ENCODE measurements around the gene PRKCE.

Gene PRKCE

DNA sequence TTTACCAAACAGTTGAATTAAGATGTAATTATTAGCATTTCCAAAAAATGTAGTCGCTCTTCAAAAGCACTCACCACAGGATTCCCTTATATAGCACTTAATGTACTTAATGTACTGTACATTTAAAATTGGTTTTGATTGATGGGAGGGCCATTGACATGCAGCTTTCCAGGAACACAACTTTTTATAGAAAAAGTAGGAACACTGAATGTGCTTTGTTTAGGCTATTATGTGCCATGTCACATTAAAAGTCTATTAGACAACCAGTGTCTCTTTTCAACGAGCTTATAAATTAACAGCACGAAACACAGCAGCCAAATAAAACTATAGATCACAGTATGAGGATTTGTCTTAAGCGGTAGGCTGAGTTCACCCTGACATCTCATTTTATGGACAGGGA is 301.1 kb downstream of the PRKCE start:
- DNase-seq, result no peak

GRCh38 chr2:45953376-45954027 is 302.0 kb downstream of the PRKCE start:
- DNase-seq, result no peak

- DNase-seq, result no peak
Observed at GRCh38 chr2:45954233-45954850, 302.9 kb downstream of the PRKCE start.

DNA sequence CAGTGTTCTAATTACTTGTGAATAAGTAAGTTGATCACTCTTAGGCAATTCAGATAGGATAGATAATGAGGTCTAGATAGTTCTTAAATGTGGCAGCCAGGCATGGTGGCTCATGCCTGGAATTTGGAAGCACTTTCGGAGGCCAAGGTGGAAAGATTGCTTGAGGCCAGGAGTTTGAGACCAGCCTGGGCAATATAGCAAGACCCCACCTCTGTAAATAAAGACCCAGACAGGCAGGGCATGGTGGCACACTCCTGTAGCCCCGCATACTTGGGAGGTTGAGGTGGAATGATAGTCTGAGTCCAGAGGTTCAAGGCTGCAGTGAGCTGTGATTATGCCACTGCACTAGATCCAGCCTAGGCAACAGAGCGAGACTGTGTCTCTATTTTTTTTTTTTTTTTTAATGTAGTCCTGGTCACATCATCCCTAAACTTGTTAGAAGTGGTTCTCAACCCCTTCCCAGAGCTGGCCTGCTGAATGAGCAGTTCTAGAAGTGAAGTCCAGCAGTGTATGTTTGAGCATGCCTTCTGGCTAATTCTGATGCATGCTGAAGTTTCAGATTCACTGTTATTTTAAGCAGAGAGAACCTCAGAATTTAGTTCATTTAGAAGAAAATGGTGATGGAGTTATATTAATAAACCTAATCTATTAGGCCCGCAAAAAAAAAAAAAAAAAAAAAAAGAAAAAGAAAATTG is 306.2 kb downstream of the PRKCE start:
- no peak for DNase-seq

- no peak for DNase-seq
Observed at GRCh38 chr2:45960057-45960863, 308.8 kb downstream of the PRKCE start.

- DNase-seq, result no peak
Observed at GRCh38 chr2:45962177-45962921, 310.9 kb downstream of the PRKCE start.

DNA sequence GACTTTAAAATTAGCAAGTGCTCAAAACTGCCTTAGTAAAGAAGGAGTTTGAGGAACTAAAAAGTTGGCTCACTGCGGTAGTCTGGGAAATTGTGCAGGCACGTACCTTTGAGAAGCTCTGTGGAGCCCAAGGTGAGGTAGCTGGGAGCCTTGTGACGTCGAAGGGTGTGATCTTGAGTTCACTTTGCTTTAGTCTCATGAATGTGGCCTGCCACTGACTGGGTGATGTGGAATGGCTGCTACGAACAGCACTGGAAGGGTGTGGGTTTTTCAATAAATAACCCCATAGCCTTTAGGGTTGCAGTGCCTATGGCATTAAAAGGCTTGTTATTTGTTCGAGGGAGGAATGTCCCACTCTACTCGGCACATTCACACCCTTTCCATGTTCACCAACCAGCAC is 312.3 kb downstream of the PRKCE start:
- DNase-seq, result no peak

DNA sequence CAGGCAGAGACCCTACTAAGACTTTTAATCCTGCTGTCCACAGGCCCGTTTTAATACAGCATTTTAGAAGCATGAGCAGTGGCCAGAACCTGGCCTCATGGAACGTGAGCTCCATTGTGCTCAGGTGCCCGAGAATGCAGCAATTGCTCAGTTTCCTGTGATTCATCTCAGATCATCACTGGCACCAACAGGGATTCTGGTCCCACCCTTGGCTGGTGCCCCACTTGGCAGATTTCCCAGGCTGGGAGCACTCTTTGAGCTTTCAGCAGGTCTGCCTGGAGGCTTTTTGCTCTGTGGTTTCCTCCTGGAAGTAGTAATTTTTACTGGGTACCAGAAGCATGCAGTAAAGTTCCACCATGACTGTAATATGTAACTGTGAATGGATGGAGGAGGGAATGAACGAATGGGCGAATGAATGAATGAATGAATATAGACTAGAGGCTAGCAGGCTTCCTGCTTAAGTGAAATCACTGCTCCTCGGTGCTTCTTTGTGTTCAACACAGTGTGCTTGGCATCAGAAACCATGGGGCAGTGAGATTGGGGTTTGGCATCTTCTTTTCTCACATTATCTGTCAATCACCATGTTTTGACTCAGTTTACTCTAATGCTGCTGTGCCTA is 312.9 kb downstream of the PRKCE start:
- no peak for DNase-seq

- DNase-seq, result no peak
Observed at GRCh38 chr2:45964906-45965305, 313.4 kb downstream of the PRKCE start.

DNA sequence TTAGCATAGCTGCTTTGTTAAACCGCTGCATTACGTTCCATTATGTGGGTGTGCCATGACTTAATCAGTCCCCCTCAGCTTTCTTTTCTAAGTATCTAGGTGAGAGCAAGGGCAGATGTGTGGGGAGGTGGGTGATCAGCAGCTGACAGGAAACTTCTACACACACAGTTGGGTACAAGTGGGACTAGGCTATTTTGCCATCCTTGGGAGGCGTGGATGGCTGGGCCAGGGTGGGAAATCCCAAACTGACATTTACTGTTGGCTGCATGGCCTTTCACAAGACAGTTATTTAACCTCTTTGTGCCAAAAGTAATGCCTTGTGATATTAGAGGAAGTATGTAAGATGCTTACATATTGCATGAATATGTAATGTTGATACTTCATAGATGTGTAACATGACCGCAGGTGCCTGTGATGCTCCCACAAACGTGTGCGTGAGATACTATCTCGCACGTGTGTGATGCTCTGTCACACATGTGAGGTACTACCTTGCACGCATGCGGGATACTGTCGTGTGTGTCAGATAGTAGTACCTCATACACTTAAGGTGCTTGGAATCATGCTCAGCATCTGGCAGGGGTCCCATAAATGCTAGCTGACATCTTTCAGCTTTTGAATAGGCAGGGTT is 314.5 kb downstream of the PRKCE start:
- no peak for DNase-seq

DNA sequence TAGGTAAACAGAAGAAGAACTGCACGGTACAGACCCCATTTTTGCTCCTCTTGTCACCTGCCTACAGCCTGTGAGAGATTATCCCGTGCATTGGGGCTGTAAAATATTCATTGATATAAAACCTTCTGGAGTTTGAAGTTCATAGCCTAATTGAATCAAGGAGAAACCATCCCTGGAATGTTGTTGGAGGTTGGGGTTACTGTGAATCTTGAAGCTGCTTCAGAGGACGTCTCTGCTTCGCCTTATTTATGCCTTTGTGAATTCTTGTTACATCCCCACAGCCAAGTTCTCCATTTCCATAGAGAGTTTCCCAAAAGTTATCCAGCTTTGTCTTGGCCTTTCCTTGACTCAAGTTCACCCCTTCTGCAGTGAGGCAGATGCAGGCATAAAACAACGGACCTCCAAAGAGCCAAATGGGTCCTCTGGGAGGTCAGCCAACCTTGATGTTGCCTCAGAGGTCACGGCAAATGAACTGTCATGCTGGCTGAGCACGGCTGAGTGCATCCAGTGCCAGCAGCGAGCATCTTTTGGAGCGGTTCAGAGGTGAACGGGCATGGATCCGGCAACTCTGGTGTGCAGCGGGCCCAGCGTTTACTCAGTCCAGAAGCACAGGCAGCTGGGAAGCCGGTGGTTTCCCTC is 317.6 kb downstream of the PRKCE start:
- DNase-seq, result no peak

DNA sequence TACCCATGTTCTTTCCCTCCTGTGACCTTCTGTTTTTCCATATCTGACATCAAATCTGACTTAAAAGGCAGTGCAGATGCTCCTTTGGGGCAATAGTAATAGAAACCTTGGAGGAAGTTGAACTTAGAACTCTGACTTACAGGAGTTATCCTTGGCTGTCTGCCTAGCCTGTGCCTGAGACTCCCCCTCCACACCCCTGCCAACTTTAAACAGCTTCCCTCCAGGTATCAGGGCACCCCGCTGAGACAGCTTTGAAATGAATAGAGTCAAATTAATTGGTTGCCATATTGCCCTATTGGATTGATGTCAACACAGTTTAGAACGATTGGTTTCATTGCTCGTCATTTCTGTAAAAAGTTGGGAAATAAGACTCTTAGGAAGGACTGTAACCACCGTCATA is 322.0 kb downstream of the PRKCE start:
- DNase-seq, result no peak

DNA sequence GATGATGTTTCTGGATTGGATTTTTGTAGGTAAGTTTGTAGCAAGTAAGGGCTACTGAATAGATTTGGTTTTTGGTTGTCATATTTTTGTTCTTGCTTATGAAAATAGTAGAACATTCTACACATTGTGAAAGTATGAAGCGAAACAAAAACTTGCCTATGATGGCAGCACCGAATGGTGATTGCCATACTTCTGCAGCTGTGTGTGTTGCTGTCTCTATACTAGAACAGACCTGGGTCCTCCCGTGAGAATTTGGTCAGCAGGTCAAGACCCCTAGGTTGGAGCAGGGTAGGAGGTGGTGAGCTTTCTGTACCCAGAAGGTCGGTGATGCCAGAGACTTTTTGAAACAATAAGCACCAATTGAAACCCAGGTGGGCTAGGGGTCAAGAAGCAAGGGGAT is 322.6 kb downstream of the PRKCE start:
- no peak for DNase-seq

- DNase-seq, result no peak
Observed at GRCh38 chr2:45974762-45975408, 323.4 kb downstream of the PRKCE start.

DNA sequence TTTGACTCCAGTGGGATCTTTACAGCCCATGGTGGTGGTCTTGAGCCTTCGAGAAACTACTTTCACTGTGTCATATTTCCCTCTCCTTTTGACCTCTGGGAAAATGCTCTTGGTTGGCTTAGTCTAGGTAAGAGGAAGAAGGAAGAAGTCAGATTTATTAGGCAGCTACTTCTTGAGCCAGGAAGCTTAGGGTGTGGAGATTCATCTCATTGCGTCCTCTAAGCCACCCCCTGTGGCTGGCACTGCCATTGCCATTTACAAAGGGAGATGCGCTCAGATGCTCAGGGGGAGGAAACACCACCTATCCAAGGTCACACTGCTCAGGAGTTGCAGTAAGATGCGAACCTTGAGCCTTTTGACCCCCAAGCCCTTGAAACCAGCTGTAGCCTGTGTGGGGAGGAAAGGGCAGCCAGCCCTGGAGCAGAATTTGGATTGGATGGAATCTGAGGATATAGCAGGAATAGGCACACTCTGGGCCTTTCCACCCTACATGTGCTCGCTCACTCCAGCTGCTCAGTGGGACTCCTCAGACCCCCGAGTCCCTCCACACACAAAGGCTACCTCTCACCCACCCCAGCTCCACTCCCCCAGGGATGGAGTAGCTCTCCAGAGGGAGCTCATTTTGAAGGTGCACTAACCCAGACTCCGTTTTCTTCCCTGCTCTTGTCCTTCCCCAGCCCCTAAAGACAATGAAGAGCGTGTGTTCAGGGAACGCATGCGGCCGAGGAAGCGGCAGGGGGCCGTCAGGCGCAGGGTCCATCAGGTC is 324.5 kb downstream of the PRKCE start:
- DNase-seq, result no peak

- no peak for DNase-seq
Observed at GRCh38 chr2:45978302-45978859, 326.9 kb downstream of the PRKCE start.

DNA sequence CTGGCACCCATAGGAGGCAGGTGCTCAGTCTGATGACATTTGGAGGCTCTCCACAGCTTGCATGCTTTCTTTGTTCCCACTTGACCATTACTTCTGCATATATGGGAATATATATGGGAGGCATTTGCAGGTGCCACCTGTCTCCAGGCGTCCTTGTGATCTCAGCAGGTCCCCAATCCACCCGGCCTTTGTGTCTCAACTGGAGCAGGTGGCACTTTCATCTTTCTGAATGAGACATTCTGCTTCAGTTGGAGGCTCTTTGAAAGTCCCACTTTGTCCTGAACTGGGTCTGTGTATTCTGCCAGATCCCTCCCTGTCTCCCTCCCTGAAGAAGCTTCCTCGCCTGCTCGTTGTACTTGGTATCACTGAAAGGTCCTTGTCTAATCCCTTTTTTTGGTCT is 327.6 kb downstream of the PRKCE start:
- no peak for DNase-seq

- DNase-seq, result no peak
Observed at GRCh38 chr2:45980161-45980865, 328.8 kb downstream of the PRKCE start.

DNA sequence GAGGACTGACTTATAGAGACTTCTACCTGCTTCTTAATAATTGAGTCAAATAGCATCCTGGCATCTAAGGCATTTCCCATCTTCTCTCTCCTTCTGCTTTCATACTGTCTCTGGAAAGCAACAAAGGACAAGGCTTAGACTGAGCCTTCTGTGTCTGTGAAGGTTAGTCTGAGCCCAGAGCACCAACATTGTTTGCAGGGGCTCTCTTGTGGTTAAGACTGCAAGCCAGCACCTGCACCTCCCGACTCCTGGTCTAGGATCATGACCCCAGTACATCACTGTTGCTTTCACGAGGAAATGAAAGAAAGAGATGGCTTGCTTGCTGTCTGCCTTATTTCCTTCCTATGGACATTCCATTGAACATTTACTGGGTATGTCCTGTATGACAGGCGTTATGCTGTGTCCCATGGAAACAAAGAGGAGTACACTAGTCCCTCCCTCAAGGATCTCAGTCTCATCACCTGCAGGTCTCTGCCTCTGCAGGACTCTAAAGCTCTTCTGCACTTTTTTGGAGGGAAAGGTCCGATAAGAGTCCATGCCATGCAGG is 330.0 kb downstream of the PRKCE start:
- DNase-seq, result no peak

Data from stimulated activated CD4-positive, alpha-beta T cell treated with anti-CD3 and anti-CD28 coated beads, Interleukin-4, amount 100 ng/mL, for 4 hours (primary cell).